Stimulated activated effector memory CD8-positive, alpha-beta T cell treated with anti-CD3 and anti-CD28 coated beads, Interleukin-12 subunit alpha, Interleukin-12 subunit beta, amount 100 ng/mL, for 72 hours (primary cell): ENCODE measurements around the gene CSH1.
"Not testable (repeated sequence)": the region's sequence is repeated elsewhere in the genome, so short reads cannot be mapped to it uniquely, and the experiment has no call there.

Experiments
- ATAC-seq: fragments of 150-1000 bp; cut with Tn5 transposase; 2 replicates; pipeline ENCODE4 v1.10.0; 2021
- DNase-seq, 2 donors: peaks; one replicate each; pipeline ENCODE4 v3.0.0; 2021 to 2022; ENCODE audit warnings: low spot score in 2 of 2
- H3K27ac Mint-ChIP-seq: one replicate; pipeline ENCODE4 v1.8.0; 2022; ENCODE audit warnings: mild to moderate bottlenecking, mixed read lengths
- H3K36me3 Mint-ChIP-seq: one replicate; pipeline ENCODE4 v1.8.0; 2022; ENCODE audit warnings: mild to moderate bottlenecking, mixed read lengths
- H3K4me1 Mint-ChIP-seq: one replicate; pipeline ENCODE4 v1.8.0; 2022; ENCODE audit warnings: mixed read lengths
- H3K4me3 Mint-ChIP-seq: one replicate; pipeline ENCODE4 v1.8.0; 2022; ENCODE audit warnings: mild to moderate bottlenecking, mixed read lengths
- H3K9me3 Mint-ChIP-seq: one replicate; pipeline ENCODE4 v1.8.0; 2022; ENCODE audit warnings: mixed read lengths

Gene CSH1

DNA sequence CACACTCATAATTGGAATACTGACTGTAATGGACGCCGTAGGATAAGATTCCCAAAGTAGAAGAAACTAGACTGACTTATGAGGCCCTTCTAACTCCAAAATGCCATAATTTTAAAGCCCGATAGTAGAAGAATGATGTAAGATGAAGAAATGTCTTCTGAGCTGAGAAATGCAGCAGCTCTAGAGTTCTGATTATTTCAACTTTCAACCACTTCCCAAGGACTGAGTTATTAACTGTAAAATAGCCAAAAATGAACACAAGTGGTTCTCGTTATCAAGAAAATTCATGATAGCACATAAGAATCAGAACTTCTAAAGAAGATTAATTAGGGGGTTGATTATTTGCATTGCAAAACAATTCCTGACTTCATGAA, 26.1 kb downstream of the CSH1 start:
- H3K4me3 Mint-ChIP-seq, H3K36me3 Mint-ChIP-seq, H3K9me3 Mint-ChIP-seq, DNase-seq, ATAC-seq, H3K4me1 Mint-ChIP-seq, H3K27ac Mint-ChIP-seq: not testable (repeated sequence)

DNA sequence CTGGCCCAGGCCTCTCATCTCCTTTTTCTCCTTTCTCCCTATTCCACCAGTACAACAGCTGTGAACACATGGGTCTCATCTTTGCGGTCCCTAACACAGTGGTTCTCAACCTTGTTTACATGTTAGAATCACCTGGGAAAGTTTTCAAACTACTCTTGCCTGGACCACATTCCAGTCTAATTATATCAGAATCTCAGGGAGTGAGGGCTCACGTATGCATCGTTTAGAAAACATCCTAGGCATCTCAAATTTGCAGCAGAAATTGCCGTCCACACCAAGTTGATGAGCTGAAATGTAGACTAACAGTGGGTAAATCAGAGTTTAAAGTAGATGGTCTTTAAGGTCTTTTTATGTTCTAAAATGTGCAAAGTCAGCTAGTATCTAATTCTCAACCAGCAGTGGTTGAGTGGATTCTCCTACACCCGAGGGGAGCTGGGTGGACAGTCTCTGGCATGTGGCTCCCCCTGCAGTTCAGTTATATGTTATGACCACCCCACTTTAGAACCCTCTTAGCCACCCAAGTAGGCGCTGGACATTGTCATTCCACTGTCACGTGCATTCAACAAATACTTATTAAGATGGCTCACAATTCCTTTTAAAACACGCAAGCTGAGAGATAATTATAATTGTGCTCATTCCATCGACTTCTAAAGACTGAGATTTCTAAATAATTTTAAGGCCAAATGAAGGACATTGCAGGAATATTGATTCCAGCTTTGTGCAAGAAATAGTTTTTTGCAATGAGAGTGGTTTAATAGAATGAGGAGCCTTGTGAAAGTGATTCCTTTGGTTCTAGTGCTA, 26.7 kb downstream of the CSH1 start:
- not testable (repeated sequence) for H3K27ac Mint-ChIP-seq, ATAC-seq, H3K9me3 Mint-ChIP-seq, DNase-seq, H3K36me3 Mint-ChIP-seq, H3K4me1 Mint-ChIP-seq, H3K4me3 Mint-ChIP-seq

DNA sequence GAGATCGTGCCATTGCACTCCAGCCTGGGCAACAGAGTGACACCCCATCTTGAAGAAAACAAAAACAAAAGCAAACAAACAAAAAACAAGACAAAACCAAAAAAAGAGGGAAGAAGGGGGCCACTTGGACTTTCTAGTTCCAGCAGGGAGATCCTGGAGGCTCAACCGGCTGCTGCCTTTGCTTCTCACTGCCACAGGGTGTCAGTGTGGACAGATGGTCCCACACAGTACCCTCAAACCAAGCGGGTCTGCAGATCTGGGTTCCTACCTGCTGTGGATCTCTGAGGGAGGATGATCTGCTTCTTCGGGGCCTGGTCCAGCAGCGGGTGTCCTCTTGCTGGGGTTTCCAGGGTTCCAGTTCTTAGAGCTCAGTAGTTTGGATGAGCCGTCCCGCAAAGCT, 29.7 kb downstream of the CSH1 start:
- not testable (repeated sequence) for ATAC-seq, H3K4me1 Mint-ChIP-seq, H3K36me3 Mint-ChIP-seq, H3K9me3 Mint-ChIP-seq, H3K4me3 Mint-ChIP-seq, DNase-seq, H3K27ac Mint-ChIP-seq

DNA sequence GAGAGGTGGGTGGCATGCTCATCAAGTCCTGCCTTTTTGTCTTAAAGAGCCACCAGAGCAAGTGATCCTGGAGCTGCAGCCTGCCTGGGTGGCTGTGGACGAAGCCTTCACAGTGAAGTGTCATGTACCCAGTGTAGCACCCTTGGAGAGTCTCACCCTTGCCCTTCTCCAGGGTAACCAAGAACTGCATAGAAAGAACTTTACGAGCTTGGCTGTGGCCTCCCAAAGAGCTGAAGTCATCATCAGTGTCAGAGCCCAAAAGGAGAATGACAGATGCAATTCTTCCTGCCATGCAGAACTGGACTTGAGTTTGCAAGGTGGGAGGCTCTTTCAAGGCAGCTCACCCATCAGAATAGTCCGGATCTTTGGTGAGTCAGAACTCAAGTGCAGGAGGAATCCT, 37.1 kb downstream of the CSH1 start:
- ATAC-seq (no peak), DNase-seq (no peak)
- Mint-ChIP-seq H3K27ac (no peak overlapping the region), H3K9me3 (no peaks in the 10 kb centered on the region), H3K4me1 (no peaks in the 10 kb centered on the region), H3K4me3 (no peak overlapping the region), H3K36me3 (no peaks in the 10 kb centered on the region)

DNA sequence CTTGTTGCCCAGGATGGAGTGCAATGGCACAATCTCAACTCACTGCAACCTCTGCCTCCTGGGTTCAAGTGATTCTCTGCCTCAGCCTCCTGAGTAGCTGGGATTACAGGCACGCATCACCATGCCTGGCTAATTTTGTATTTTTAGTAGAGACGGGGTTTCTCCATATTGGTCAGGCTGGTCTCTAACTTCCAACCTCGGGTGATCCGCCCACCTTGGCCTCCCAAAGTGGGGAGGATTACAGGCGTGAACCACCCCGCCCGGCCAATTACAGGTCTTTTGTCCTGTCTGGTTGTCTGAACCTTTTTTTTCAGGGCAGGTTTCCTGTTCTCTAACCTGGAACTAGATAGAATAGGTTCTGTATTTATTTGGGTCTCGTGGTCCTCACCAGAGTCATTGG, 39.9 kb downstream of the CSH1 start:
- H3K9me3 Mint-ChIP-seq, H3K36me3 Mint-ChIP-seq, H3K4me1 Mint-ChIP-seq, H3K4me3 Mint-ChIP-seq, DNase-seq, ATAC-seq, H3K27ac Mint-ChIP-seq: not testable (repeated sequence)

DNA sequence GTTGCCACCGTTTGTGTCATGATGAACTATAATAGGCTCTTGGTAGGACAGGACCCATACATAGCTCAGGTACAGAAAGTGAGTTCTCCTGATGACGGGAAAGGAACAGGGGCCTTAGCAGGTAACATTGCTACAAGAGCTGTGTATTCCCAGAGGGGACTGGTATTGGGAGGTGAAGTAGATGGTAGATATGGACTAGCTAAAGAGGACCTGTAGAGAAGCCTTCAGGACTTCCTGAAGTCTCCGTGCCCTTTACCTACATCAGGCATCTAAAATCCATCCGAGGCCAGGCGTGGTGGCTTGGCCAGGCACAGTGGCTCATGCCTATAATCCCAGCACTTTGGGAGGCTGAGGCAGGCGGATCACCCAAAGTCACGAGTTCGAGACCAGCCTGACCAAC, 41.2 kb downstream of the CSH1 start:
- no peaks in the 10 kb centered on the region for H3K4me1 Mint-ChIP-seq
- DNase-seq, result no peak

DNA sequence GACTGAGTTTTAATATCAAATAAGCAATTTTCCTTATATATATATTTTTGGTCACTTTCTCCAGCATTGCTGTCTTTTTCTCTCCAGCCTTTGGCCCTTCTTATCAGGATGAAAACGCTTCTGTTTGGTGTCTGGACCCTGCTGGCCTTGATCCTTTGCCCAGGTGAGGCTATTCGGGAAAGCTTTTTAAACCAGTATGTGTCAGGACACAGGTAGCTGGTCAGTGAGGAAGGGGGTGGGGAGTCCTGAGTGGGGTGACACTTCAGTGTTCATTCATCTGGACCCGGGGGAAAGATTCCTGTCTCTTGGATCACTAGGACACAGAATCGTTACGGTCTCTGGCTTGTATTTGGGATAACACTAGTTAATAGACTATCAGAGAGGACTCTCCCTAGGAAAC, 41.7 kb downstream of the CSH1 start:
- no peaks in the 10 kb centered on the region for H3K4me1 Mint-ChIP-seq
- ATAC-seq (no peak), DNase-seq (no peak)
- no peak overlapping the region for H3K4me3 Mint-ChIP-seq
- H3K9me3 Mint-ChIP-seq, result no peaks in the 10 kb centered on the region
- H3K27ac Mint-ChIP-seq, result no peak overlapping the region
- H3K36me3 Mint-ChIP-seq, result no peaks in the 10 kb centered on the region

More for the DNA sequence above, 41.2 kb downstream of the CSH1 start:
- Mint-ChIP-seq H3K36me3 (no peaks in the 10 kb centered on the region), H3K4me3 (no peak overlapping the region), H3K27ac (no peak overlapping the region), H3K9me3 (no peaks in the 10 kb centered on the region)
- ATAC-seq, result no peak

DNA sequence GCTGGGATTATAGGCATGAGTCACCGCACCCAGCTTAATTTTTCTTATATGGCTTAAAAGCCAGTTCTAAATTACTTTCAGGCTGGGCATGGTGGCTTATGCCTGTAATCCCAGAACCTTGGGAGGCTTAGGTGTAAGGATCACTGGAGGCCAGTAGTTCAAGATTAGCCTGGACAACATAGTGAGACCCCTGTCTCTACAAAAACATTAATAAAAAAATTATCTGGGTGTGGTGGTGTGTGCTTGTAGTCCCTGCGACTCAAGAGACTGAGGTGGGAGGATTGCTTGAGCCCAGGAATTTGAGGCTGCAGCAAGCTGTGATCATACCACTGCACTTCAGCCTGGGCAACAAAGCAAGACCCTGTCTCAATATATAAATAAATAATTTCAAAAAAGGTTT, 43.1 kb downstream of the CSH1 start:
- no peak for ATAC-seq
- no peak overlapping the region for H3K4me3 Mint-ChIP-seq
- no peaks in the 10 kb centered on the region for H3K36me3 Mint-ChIP-seq
- no peaks in the 10 kb centered on the region for H3K9me3 Mint-ChIP-seq
- H3K27ac Mint-ChIP-seq, result no peak overlapping the region
- peaks cover 14% of the 10 kb centered on the region for H3K4me1 Mint-ChIP-seq
- DNase-seq, result no peak

DNA sequence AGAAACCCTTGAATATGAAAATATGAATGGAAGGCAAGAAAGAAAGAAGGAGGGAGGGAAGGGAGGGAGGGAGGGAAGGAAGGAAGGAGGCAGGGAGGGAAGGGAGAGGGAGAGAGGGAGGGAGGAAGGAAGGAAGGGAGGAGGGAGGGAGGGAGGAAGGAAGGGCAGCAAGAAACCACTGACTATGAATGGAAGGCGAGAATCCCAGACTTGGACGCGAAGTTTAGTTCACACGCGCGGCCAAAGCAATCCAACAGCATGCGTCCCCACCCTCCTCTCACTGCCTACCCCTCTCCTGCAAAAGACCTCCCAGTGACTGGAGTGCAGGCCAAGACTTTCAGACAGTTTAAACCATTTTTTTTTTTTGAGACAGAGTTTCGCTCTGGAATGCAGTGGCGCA, 46.0 kb downstream of the CSH1 start:
- ATAC-seq, result no peak
- Mint-ChIP-seq H3K9me3 (peaks cover 5% of the 10 kb centered on the region), H3K36me3 (no peaks in the 10 kb centered on the region), H3K4me1 (peaks cover 21% of the 10 kb centered on the region), H3K4me3 (no peak overlapping the region), H3K27ac (no peak overlapping the region)
- no peak for DNase-seq

DNA sequence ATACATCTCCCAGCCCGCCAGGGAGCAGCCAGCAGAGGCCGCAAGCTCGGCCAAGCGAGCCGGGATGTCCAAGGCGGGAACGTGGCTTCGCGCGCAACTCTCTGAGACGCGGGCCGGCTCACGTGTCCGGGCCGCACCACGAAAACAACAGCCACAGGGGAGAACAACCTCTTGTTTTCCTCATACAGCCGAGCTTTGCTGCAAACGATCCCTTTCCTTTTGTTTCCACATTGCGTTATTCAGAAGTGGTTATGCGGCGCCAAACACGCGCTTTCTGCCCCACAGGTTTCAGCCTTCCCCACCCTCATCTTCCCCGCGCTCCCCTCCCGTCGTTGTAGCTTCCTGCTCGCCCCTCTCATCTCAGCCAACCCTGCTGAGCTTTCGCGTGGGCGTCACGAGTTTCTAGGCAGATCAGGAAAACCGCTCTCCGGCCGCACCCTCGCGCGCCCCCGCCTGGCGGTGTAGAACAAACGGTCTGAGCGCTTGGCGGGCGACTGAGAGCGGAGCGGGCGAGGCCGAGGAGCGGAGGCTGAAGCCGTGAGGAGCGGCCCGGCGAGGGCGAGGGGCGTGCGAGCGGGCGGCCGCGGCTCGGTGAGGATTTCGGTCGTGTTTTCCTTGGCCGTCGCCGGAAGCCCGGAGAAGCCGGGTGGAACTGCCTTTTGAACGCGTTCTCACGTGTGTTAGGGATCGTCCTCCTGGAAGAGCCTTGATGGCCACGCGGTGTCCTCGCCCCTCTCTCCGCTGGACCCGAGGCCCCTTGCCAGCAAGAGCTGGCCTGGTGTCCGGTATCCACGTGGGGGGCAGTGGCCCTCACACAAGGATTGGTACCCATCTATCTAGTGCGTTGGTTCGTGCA, 47.3 kb downstream of the CSH1 start:
- peak; percentile 97 to 98 for DNase-seq
- Mint-ChIP-seq H3K4me3 (peak overlapping the region; percentile 66), H3K36me3 (no peaks in the 10 kb centered on the region), H3K27ac (peak overlapping the region; percentile 96), H3K4me1 (peaks cover 21% of the 10 kb centered on the region), H3K9me3 (peaks cover 5% of the 10 kb centered on the region)
- ATAC-seq, result peak; percentile 94

DNA sequence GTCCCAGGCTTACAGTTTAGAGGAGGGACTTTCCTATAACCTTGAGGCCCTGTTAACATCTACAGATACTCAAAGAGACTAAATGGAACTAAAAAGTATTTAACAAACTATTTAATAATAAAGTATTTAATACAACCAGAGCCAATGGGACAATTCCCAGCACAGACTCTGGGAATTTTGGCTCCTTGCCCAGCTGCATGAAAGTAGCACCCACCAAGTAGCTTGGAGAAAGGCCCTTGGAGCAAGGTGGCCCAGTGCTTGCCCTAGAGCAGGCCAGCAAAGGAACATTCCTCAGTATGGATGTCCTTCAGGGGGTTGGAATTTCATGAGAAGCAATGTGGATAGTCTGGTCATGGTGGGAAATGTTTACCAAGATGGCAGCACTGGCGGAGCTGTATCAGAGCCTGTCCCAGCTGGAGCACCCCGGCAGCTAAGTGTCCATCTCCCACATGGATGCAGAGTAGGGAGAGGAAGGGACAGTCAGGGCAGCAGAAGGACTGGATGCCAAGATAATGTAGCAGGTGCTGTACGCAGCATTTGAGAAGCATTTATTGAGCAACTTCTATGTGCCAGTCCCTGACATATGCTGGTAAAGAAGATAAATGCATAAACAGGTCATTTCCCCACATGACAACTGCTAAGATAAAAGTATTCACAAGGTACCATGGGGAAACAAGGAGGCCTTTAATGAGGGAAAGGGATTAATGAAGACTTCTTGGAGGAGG, 48.7 kb downstream of the CSH1 start:
- ATAC-seq (no peak), DNase-seq (no peak)
- Mint-ChIP-seq H3K4me1 (peaks cover 21% of the 10 kb centered on the region), H3K27ac (peak overlapping the region; percentile 41), H3K4me3 (peak overlapping the region; percentile 66), H3K36me3 (peaks cover 5% of the 10 kb centered on the region), H3K9me3 (peaks cover 5% of the 10 kb centered on the region)

DNA sequence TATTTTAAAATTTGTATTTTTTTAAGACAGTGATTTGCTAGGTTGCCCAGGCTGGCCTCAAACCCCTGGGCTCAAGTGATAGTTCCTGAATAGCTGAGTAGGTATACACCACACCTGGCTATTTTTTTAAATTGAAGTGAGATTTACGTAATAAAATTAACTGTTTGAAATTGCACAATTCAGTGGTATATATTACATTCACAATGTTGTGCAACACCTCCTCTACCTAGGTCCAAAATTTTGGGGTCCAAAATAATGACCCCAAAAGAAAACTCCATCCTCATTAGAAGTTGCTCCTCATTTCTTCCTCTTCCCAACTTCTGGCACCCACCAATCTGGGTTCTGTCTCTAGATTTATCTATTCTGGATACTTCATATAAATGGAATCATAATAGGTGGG, 50.9 kb downstream of the CSH1 start:
- no peak for ATAC-seq
- Mint-ChIP-seq H3K36me3 (peaks cover 23% of the 10 kb centered on the region), H3K9me3 (peaks cover 5% of the 10 kb centered on the region), H3K27ac (no peak overlapping the region), H3K4me3 (no peak overlapping the region), H3K4me1 (peaks cover 34% of the 10 kb centered on the region)
- no peak for DNase-seq
